PC-9 (cell line): ENCODE data around the gene DYNLT2B. TPM values are rescaled to one million over a fixed set of nuclear protein-coding genes. Genes with fewer than 3 reads are reported as not detected.

Source experiments
- BruUV-seq: library from RNA; stranded (reverse); fragments of 400-500 nt; replicated peaks from 2 replicates; lab custom pipeline; 2021; lab: Mats Ljungman, UMichigan
- CTCF ChIA-PET: fragments of 300-600 bp; sonication (Branson Sonifier 250); formaldehyde crosslinking; loops from one replicate; lab custom pipeline; 2022; ENCODE audit warnings: antibody characterized with exemption; lab: Charles Lee
- POLR2A ChIA-PET: fragments of 300-600 bp; sonication (Branson Sonifier 250); formaldehyde crosslinking; loops from one replicate; lab custom pipeline; 2022; ENCODE audit warnings: antibody characterized with exemption; ENCODE audit not compliant: unreplicated experiment; lab: Charles Lee
- DNase-seq, 2 experiments: peaks; one replicate each; pipeline versions ENCODE4 v3.0.0 to v3.0.0-alpha.2; 2015 to 2022; ENCODE audit warnings: mixed read lengths in 1 of 2
- H2AFZ ChIP-seq: fragments of 200-600 bp; sonication (generic); 2 replicates; pipeline ENCODE4 v1.8.1; 2017; ENCODE audit warnings: antibody characterized with exemption
- H3F3A ChIP-seq: fragments of 200-600 bp; sonication (generic); 2 replicates; pipeline ENCODE4 v1.8.1; 2017; ENCODE audit warnings: antibody characterized with exemption, mild to moderate bottlenecking, low read depth; ENCODE audit not compliant: insufficient read depth
- H3K27ac ChIP-seq: fragments of 200-600 bp; sonication (generic); 2 replicates; pipeline ENCODE4 v1.6.1; 2016; ENCODE audit warnings: mixed run types
- H3K27me3 ChIP-seq: fragments of 200-600 bp; sonication (generic); 2 replicates; pipeline ENCODE4 v1.6.1; 2016; ENCODE audit warnings: low read depth, mixed run types; ENCODE audit not compliant: insufficient read depth
- H3K36me3 ChIP-seq: fragments of 200-600 bp; sonication (generic); 2 replicates; pipeline ENCODE4 v1.6.1; 2016; ENCODE audit warnings: low read depth, mixed run types
- H3K4me1 ChIP-seq: fragments of 200-600 bp; sonication (generic); replicated peaks from 2 replicates; pipeline ENCODE4 v1.6.1; 2016; ENCODE audit warnings: mixed run types; ENCODE audit not compliant: insufficient read depth
- H3K4me2 ChIP-seq: fragments of 200-600 bp; sonication (generic); 2 replicates; pipeline ENCODE4 v1.6.1; 2017; ENCODE audit warnings: mixed run types
- H3K4me3 ChIP-seq: fragments of 200-600 bp; sonication (generic); 2 replicates; pipeline ENCODE4 v1.6.1; 2016; ENCODE audit warnings: mixed run types
- H3K79me2 ChIP-seq: fragments of 200-600 bp; sonication (generic); 2 replicates; pipeline ENCODE4 v1.6.1; 2017; ENCODE audit warnings: low read depth, mixed run types
- H3K9me2 ChIP-seq: fragments of 200-600 bp; sonication (generic); 2 replicates; pipeline ENCODE4 v1.8.1; 2017; ENCODE audit warnings: mild to moderate bottlenecking; ENCODE audit not compliant: insufficient read depth
- H3K9me3 ChIP-seq: fragments of 200-600 bp; sonication (generic); 2 replicates; pipeline ENCODE4 v1.8.1; 2016; ENCODE audit warnings: low read depth; ENCODE audit not compliant: insufficient read depth
- H4K20me1 ChIP-seq: fragments of 200-600 bp; sonication (generic); 2 replicates; pipeline ENCODE4 v1.8.1; 2017; ENCODE audit not compliant: insufficient read depth
- CTCF ChIP-seq: fragments of 200-600 bp; sonication (generic); conservative IDR thresholded peaks from 2 replicates; pipeline ENCODE4 v1.6.1; 2017; ENCODE audit warnings: mixed run types, antibody characterized with exemption, mild to moderate bottlenecking, moderate library complexity
- EZH2 ChIP-seq: fragments of 200-600 bp; sonication (generic); IDR thresholded peaks from 2 replicates; pipeline ENCODE4 v1.8.0; 2017; ENCODE audit warnings: antibody characterized with exemption, low read depth
- intact Hi-C: fragments of 100-400 bp; cut with micrococcal nuclease; formaldehyde crosslinking; loops from one replicate; pipeline ENCODE4 v1.10.0; 2022; ENCODE audit not compliant: unreplicated experiment
- total RNA-seq: library from RNA; stranded (reverse); gene quantifications from 2 replicates; pipeline ENCODE4 v1.2.3, GENCODE V29; 2021

DYNLT2B gene
- total RNA-seq, 1 experiment from 2014 or later: 5.3 TPM

- H3K27ac ChIP-seq: no peak overlapping the region
- H3K36me3 ChIP-seq: peaks cover 8% of the 10 kb centered on the region; the same call in 1 of the 2 replicates
- H3K79me2 ChIP-seq: peaks cover 5% of the 10 kb centered on the region; the same call in 1 of the 2 replicates
- no peaks in the 10 kb centered on the region for H3K9me2 ChIP-seq
- H3F3A ChIP-seq: no peaks in the 10 kb centered on the region; the same call in 1 of the 2 replicates
- ChIA-PET POLR2A (no interaction called here), CTCF (no interaction called here)
- no peak for DNase-seq
- no peak for TF ChIP-seq EZH2
- H4K20me1 ChIP-seq: peaks cover 5% of the 10 kb centered on the region
- no peak overlapping the region for H3K4me2 ChIP-seq
- H2AFZ ChIP-seq: no peak overlapping the region
- H3K27me3 ChIP-seq: no peaks in the 10 kb centered on the region
- H3K4me3 ChIP-seq: no peak overlapping the region
- BruUV-seq: no TSS peak
- intact Hi-C loops: no loop called here
- H3K4me1 ChIP-seq: no peaks in the 10 kb centered on the region
- no peaks in the 10 kb centered on the region for H3K9me3 ChIP-seq
Measured at GRCh38 chr3:196260784-196261183, 57.3 kb downstream of the DYNLT2B start.

DNA sequence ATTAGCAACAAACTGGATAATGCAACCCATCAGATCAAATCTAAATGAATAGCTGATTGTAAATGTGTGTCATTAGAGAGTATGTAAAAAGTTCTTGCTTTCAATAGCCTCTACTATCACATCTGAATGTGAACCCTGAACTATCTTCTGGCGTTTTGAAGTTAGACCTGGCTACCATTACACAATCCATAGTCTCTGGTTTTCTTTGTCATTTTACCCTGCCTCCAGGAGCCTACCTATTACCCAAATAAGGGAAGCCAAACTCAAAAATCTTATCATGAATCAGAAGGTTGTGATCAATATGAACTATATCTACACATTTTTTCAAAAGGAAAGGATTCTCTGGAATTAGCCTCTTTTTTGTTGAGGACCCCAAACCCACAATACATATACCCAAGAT lies 62.3 kb downstream of the DYNLT2B start:
- intact Hi-C loops: no loop called here

GRCh38 chr3:196254376-196255283 lies 63.4 kb downstream of the DYNLT2B start:
- intact Hi-C loops: loop anchor here (5.0 kb wide), 2 partner anchors 83 to 103 kb away; partner anchors contain the start of gene TM4SF19
- Histone ChIP-seq H3K9me2 (no peaks in the 10 kb centered on the region), H3K4me2 (no peak overlapping the region), H3K79me2 (no peaks in the 10 kb centered on the region), H3K27ac (peak overlapping the region; percentile 30), H2AFZ (no peak overlapping the region), H3K4me3 (no peak overlapping the region), H3K9me3 (no peaks in the 10 kb centered on the region), H3K4me1 (no peaks in the 10 kb centered on the region), H3F3A (peaks cover 11% of the 10 kb centered on the region), H4K20me1 (0 out of 2 replicates have a peak, but pooled peaks cover 3% of the 10 kb centered on the region), H3K27me3 (no peaks in the 10 kb centered on the region), H3K36me3 (0 out of 2 replicates have a peak, but pooled peaks cover 13% of the 10 kb centered on the region)
- TF ChIP-seq EZH2 (no peak), CTCF (no peak)
- BruUV-seq: TSS peak; percentile 6
- DNase-seq: no peak
- CTCF ChIA-PET: interaction anchor here (0.6 to 1.6 kb wide), 6 partner anchors 54 to 634 kb away, joined by 3 to 4 read pairs (median 4); no protein-coding TSS in a partner anchor
- POLR2A ChIA-PET: no interaction called here

More for the DNA sequence above, 62.3 kb downstream of the DYNLT2B start:
- ChIA-PET CTCF (no interaction called here), POLR2A (no interaction called here)
- Histone ChIP-seq H3K9me2 (no peaks in the 10 kb centered on the region), H3K4me2 (no peak overlapping the region), H3K9me3 (no peaks in the 10 kb centered on the region), H3K4me1 (no peaks in the 10 kb centered on the region), H3K36me3 (0 out of 2 replicates have a peak, but pooled peaks cover 14% of the 10 kb centered on the region), H3K79me2 (no peaks in the 10 kb centered on the region), H3K27ac (0 out of 2 replicates have a peak overlapping the region, but pooled peaks have one; percentile 1), H3K4me3 (no peak overlapping the region), H3F3A (peaks cover 11% of the 10 kb centered on the region), H3K27me3 (no peaks in the 10 kb centered on the region), H2AFZ (no peak overlapping the region), H4K20me1 (peaks cover 5% of the 10 kb centered on the region)
- DNase-seq: no peak
- no TSS peak for BruUV-seq
- TF ChIP-seq EZH2: no peak
- TF ChIP-seq CTCF: no peak
